Measurements from ENCODE around the gene TGFBR2. TPM values are rescaled to one million over a fixed set of nuclear protein-coding genes. Genes with fewer than 3 reads are reported as not detected.

Gene TGFBR2
- total and polyA plus RNA-seq, 8 donors, result 109 to 269 (median 122) TPM

DNA sequence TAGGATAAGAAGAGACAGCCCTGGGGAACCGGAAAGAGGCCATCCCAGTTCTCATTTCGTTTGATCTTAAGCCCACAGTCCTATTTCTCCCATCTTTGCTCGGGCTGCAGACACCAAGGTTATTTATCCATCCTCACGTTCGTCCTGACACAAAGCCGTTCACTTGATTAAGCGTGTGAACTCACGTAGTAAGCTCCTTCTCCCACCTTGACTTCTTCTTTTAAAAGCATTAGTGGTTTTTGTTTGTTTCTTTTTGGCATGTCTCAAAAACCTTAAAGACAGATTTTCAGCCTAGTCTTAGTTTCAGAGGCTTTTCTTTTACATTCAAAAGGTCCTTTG lies 70.9 kb downstream of the TGFBR2 start:
- intact Hi-C loops (cut with DNase I), result no loop called here
- no peaks in the 10 kb centered on the region for H3K9me3 ChIP-seq
- no peak for ATAC-seq
- no peaks in the 10 kb centered on the region for H3K27me3 ChIP-seq
- H3K36me3 ChIP-seq, result peaks cover 5 to 89% of the 10 kb centered on the region in 2 donors
- H3K27ac ChIP-seq, result peak overlapping the region in 1 of 2 donors; percentile 34
- TF ChIP-seq, protein P1, sequence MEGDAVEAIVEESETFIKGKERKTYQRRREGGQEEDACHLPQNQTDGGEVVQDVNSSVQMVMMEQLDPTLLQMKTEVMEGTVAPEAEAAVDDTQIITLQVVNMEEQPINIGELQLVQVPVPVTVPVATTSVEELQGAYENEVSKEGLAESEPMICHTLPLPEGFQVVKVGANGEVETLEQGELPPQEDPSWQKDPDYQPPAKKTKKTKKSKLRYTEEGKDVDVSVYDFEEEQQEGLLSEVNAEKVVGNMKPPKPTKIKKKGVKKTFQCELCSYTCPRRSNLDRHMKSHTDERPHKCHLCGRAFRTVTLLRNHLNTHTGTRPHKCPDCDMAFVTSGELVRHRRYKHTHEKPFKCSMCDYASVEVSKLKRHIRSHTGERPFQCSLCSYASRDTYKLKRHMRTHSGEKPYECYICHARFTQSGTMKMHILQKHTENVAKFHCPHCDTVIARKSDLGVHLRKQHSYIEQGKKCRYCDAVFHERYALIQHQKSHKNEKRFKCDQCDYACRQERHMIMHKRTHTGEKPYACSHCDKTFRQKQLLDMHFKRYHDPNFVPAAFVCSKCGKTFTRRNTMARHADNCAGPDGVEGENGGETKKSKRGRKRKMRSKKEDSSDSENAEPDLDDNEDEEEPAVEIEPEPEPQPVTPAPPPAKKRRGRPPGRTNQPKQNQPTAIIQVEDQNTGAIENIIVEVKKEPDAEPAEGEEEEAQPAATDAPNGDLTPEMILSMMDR (IDR thresholded peaks at IDR 0.05), result no peak
- DNase-seq, result no peak
- no peak overlapping the region for H3K4me3 ChIP-seq
- H3K4me1 ChIP-seq, result peaks cover 26 to 93% of the 10 kb centered on the region in 2 donors

DNA sequence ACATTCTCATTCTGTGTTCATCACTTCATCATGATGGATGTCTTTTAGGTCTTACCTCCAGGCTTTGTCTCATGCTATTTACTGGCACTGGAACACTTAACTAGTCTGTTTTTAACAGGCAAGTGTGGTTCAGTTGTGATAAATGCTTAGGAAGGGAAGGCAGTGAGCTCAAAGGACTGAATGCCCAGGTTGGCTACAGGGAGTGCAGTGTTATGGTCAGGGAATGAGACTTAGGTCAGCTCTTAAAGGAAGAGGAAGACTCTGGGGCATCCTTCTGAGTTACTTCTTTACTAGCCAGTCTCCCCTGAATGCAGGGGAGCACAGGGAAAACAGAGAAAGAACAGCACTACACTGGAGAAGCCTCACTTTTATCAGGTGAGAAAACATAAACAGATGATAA lies 72.6 kb downstream of the TGFBR2 start:
- peak overlapping the region in 1 of 2 donors; percentile 42 for H3K27ac ChIP-seq
- DNase-seq (no peak), ATAC-seq (no peak)
- H3K9me3 ChIP-seq, result no peaks in the 10 kb centered on the region
- no peaks in the 10 kb centered on the region for H3K27me3 ChIP-seq
- H3K36me3 ChIP-seq, result peaks cover 5 to 71% of the 10 kb centered on the region in 2 donors
- intact Hi-C loops (cut with DNase I), result no loop called here
- H3K4me3 ChIP-seq, result no peak overlapping the region
- TF ChIP-seq, protein P1 (IDR thresholded peaks at IDR 0.05), result no peak
- H3K4me1 ChIP-seq, result peaks cover 21 to 93% of the 10 kb centered on the region in 2 donors

DNA sequence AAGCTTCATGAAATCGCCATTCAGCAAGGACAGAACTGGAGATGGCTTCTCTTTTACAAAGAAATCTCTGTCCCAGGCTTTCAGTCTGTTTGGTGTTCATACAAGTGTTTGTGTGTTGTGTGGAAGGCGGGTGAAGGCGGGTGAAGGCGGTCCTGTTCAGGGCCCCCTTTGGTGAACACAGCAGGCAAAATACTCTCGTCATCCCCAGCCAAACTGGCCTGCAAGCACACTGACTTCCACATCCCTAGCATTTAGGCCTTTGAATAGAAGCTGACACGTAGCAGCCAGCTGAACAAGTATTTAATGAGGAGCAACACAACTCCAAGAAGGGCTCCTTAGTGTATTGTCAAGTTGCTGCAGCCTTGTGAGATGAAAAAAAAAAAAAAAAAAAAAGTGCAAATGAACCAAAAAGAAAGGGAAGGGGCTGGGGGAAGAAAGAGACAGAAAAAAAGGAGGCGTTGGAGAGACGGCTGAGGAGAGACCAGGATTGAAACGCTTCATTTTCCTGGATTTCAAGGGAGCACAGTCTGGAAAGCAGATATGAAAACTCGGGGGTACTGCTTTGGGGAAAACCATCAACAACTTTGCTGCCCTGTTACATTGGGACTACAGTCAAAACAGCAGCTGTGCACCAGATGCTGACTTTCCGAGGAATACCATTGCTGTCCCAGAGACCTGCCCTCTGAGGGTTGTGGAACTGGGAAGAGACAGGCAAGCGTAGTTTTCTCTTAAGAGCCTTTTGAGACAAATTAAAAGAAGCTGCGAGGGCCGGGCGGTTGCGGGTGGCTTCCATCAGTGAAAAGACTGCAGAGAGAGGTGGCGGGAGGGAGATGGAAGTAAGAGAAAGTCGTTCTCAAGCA lies 74.6 kb downstream of the TGFBR2 start:
- Histone ChIP-seq H3K4me3 (no peak overlapping the region), H3K9me3 (no peaks in the 10 kb centered on the region), H3K27ac (peak overlapping the region; percentile 45 to 73), H3K27me3 (no peaks in the 10 kb centered on the region), H3K4me1 (peaks cover 31 to 93% of the 10 kb centered on the region in 2 donors), H3K36me3 (peaks cover 0 to 54% of the 10 kb centered on the region in 2 donors)
- peak in 3 of 4 donors; percentile 29 to 79 (median 69) for DNase-seq
- ATAC-seq, result peak; percentile 6
- intact Hi-C loops (cut with DNase I), result no loop called here
- TF ChIP-seq, protein P1 (IDR thresholded peaks at IDR 0.05), result no peak

DNA sequence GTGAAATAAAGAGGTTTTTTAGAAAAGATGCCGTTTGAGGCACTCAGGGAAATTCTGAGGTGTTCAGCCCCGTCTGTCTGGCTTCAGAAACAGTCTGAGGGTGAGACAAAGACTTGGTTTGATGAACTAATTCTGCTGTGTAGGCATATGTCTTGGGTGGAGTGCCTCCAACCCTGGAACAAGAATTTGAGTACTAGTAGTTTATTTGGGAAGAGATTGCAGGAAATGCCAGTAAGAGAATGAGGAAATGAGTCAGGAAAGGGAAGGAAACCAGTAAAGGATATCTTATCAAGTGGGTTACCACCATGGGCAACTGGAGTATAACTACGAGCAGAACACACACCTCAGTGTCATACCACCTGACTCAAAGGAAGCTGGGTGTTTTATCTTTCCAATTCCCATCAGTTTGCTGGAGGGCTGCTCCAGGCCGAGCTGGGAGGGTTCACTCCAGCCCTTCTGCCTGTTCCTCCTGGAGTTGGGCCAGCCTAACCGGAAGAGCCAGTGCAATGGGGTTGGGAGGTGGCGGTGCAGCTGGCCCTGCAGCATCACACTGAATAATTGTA lies 75.3 kb downstream of the TGFBR2 start:
- no peaks in the 10 kb centered on the region for H3K27me3 ChIP-seq
- TF ChIP-seq, protein P1 (IDR thresholded peaks at IDR 0.05), result no peak
- peaks cover 0 to 54% of the 10 kb centered on the region in 2 donors for H3K36me3 ChIP-seq
- H3K4me3 ChIP-seq, result no peak overlapping the region
- peak overlapping the region; percentile 45 to 73 for H3K27ac ChIP-seq
- intact Hi-C loops (cut with DNase I), result no loop called here
- no peaks in the 10 kb centered on the region for H3K9me3 ChIP-seq
- ATAC-seq, result peak; percentile 49
- peaks cover 31 to 89% of the 10 kb centered on the region in 2 donors for H3K4me1 ChIP-seq
- DNase-seq, result peak in 1 of 4 donors; percentile 48

DNA sequence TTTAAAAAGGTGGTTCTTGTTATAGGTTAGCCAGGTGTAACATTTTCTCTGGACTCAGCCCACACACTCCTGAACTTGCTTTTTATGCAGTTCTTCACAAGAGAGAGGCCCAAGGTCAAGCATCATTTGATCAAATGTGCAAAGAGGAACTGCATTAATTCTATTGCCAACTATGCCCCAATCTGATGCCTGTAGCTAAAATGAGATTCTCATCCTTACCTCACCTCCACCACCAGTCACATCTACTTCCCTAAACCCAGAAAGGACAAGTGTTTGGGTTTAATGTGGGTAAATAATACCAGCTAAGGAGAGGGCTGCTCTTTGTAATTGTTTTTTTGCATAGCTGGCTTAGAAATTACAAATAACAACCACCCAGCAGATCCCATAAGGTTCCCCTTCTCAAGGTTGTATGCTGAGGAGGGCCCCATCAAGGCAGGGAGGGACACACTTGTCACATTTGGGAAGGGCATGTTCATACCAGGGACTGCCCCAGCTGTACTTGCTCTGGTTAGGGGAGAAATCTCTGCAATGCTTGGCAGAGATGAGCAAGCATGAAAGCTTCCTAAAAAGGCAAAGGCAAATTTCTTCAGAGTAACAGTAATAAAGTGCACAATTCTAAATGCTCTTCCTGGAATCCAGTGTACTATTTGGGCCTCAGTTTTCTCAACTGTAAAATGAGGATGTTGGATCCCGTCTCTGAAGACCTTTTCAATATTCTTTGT lies 76.2 kb downstream of the TGFBR2 start:
- peak; percentile 16 for ATAC-seq
- peak overlapping the region; percentile 45 to 73 for H3K27ac ChIP-seq
- TF ChIP-seq, protein P1 (IDR thresholded peaks at IDR 0.05), result no peak

More for the DNA sequence above, 76.2 kb downstream of the TGFBR2 start:
- Histone ChIP-seq H3K4me3 (no peak overlapping the region), H3K36me3 (peaks cover 0 to 52% of the 10 kb centered on the region in 2 donors), H3K27me3 (no peaks in the 10 kb centered on the region), H3K4me1 (peaks cover 31 to 86% of the 10 kb centered on the region in 2 donors), H3K9me3 (no peaks in the 10 kb centered on the region)
- intact Hi-C loops (cut with DNase I), result no loop called here
- DNase-seq, result no peak

Measured in left lung (tissue), 10 donors.